NCI-H187 treated with DMSO at 0.1 percent for 48 hours (cell line): ENCODE data around the gene ABHD8.

Experiments used
- DNase-seq: peaks from one replicate; lab custom pipeline; 2025; lab: John Stamatoyannopoulos, UW

Gene ABHD8

GRCh38 chr19:17321655-17322489, 18.6 kb upstream of the ABHD8 start:
- no peak for DNase-seq

- DNase-seq: no peak
Measured at GRCh38 chr19:17320435-17320834, 17.2 kb upstream of the ABHD8 start.

GRCh38 chr19:17319473-17320238, 16.4 kb upstream of the ABHD8 start:
- no peak for DNase-seq

- no peak for DNase-seq
Measured at GRCh38 chr19:17318966-17319365, 15.7 kb upstream of the ABHD8 start.

GRCh38 chr19:17314007-17314593, 10.9 kb upstream of the ABHD8 start:
- DNase-seq: no peak

GRCh38 chr19:17312189-17313113, 9.2 kb upstream of the ABHD8 start:
- no peak for DNase-seq

GRCh38 chr19:17311455-17312188, 8.4 kb upstream of the ABHD8 start:
- no peak for DNase-seq

- DNase-seq: no peak
Measured at GRCh38 chr19:17309965-17310461, 6.8 kb upstream of the ABHD8 start.

- DNase-seq: peak; percentile 88
Measured at GRCh38 chr19:17309198-17309964, 6.2 kb upstream of the ABHD8 start, which contains the start of gene DDA1. Gene DDA1, plus strand, starts transcription at chr19:17309563. Its CDS starts 92 bp downstream, at chr19:17309655.

- DNase-seq: no peak
Measured at GRCh38 chr19:17307876-17308377, 4.7 kb upstream of the ABHD8 start.

- DNase-seq: no peak
Measured at GRCh38 chr19:17306285-17306714, 3.1 kb upstream of the ABHD8 start.

GRCh38 chr19:17305517-17306284, 2.5 kb upstream of the ABHD8 start, which contains the start of gene MRPL34:
Gene MRPL34, plus strand, starts transcription at chr19:17305872. Its CDS starts 21 bp downstream, at chr19:17305893.
- peak; percentile 76 for DNase-seq

- no peak for DNase-seq
Measured at GRCh38 chr19:17305216-17305516, 1.9 kb upstream of the ABHD8 start.

GRCh38 chr19:17304386-17305215, 1.4 kb upstream of the ABHD8 start:
- DNase-seq: no peak

GRCh38 chr19:17303940-17304267, 679 bp upstream of the ABHD8 start:
- DNase-seq: no peak

GRCh38 chr19:17302391-17303166, 646 bp downstream of the ABHD8 start:
- no peak for DNase-seq

- DNase-seq: no peak
Measured at GRCh38 chr19:17300992-17301619, 2.1 kb downstream of the ABHD8 start.
